GM12875 (cell line): Measurements from ENCODE around the gene PDE6C.

ENCODE experiments used
- H3K4me3 ChIP-seq: one replicate; pipeline ENCODE4 v1.5.1; 2011; ENCODE audit warnings: low read depth, low read length, control low read depth
- TF ChIP-seq, protein P1 (sequence below): IDR thresholded peaks from 2 replicates; pipeline ENCODE4 v1.5.1; 2011; ENCODE audit warnings: low read depth, mild to moderate bottlenecking, control low read depth, inconsistent platforms, low read length, moderate library complexity, borderline replicate concordance; ENCODE audit not compliant: insufficient read depth

PDE6C gene

GRCh38 chr10:93667795-93668194 lies 55.5 kb downstream of the PDE6C start:
- H3K4me3 ChIP-seq, result no peak overlapping the region
- TF ChIP-seq, protein P1, sequence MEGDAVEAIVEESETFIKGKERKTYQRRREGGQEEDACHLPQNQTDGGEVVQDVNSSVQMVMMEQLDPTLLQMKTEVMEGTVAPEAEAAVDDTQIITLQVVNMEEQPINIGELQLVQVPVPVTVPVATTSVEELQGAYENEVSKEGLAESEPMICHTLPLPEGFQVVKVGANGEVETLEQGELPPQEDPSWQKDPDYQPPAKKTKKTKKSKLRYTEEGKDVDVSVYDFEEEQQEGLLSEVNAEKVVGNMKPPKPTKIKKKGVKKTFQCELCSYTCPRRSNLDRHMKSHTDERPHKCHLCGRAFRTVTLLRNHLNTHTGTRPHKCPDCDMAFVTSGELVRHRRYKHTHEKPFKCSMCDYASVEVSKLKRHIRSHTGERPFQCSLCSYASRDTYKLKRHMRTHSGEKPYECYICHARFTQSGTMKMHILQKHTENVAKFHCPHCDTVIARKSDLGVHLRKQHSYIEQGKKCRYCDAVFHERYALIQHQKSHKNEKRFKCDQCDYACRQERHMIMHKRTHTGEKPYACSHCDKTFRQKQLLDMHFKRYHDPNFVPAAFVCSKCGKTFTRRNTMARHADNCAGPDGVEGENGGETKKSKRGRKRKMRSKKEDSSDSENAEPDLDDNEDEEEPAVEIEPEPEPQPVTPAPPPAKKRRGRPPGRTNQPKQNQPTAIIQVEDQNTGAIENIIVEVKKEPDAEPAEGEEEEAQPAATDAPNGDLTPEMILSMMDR, result no peak

GRCh38 chr10:93670372-93670771 lies 58.0 kb downstream of the PDE6C start:
- no peak overlapping the region for H3K4me3 ChIP-seq
- TF ChIP-seq, protein P1, result no peak

DNA sequence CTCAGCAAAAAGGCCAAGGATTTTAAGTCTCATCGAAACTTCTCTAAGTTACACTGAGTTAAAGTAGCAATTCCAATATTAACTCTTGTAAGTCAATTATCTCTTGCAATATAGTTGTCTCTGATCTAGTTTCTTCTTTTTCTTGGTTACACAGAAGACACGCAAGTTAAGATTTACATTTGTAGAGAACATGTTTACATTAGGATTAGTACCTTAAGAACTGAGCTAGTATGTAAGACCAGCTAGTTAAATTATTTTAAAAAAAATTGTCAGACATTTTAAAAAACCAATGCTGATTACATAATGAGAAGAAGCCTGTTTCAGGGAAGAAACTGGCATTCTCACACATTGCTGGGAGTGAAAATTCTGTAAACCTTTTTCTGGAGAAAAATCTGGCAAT lies 58.7 kb downstream of the PDE6C start:
- H3K4me3 ChIP-seq, result no peak overlapping the region
- TF ChIP-seq, protein P1, result no peak

GRCh38 chr10:93672022-93672678 lies 59.8 kb downstream of the PDE6C start:
- TF ChIP-seq, protein P1, result no peak
- H3K4me3 ChIP-seq, result no peak overlapping the region

DNA sequence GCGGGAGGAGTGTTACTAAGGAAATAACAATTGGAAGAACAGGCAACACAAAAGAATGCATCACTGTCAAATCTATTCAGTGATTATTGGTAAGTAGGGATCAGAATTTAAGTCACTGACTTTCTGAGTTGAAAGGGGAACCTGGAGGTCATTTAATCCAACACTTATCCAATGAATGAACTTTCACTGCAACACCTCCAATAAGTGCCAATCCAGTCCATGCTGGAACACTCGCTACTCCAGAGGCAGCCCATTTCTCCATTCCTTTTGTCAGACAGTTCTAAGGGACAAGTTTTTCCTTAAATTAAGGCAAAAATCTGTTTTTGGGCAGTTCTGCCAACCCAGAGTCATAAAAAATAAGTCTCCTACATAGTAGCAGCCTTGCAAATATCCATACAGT lies 60.6 kb downstream of the PDE6C start:
- TF ChIP-seq, protein P1, result no peak
- no peak overlapping the region for H3K4me3 ChIP-seq

DNA sequence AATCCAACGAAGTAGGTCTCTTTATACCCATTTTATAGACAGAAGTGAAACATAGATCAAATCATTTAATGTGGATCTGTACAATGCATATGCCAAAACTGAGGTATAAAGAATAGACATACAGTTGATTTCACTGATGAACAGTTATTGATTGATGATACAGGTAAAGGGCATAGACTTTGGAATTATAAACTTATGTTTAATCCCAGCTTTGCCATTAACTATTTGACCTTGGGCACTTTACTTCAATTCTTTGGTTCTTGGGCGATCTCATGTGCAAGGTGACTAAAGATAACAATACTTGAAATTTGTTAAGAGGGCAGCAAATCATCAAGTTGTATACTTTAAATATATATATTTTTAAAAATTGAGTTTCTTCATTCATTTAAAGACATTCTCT lies 61.5 kb downstream of the PDE6C start:
- H3K4me3 ChIP-seq, result no peak overlapping the region
- TF ChIP-seq, protein P1, result no peak

DNA sequence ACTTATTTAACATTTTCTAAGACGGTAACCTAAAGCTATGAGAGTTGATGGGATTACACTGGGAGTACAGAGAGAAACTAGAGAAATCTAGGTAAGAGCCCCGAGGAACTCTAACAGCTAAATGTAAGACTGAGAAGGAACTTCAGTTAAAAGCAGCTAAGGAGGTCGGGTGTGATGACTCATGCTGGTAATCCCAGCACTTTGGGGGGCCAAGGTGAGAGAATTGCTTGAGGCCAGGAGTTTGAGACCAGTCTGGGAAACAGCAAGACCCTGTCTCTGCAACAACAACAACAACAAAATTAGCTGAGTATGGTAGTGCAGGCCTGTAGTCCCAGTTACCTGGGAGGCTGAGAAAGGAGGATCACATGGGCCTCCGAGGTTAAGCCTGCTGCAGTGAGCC lies 66.0 kb downstream of the PDE6C start:
- TF ChIP-seq, protein P1, result no peak
- H3K4me3 ChIP-seq, result no peak overlapping the region
